ENCODE measurements around the gene RCAN3.
"Not testable (repeated sequence)": the region's sequence is repeated elsewhere in the genome, so short reads cannot be mapped to it uniquely, and the experiment has no call there.

RCAN3 gene

DNA sequence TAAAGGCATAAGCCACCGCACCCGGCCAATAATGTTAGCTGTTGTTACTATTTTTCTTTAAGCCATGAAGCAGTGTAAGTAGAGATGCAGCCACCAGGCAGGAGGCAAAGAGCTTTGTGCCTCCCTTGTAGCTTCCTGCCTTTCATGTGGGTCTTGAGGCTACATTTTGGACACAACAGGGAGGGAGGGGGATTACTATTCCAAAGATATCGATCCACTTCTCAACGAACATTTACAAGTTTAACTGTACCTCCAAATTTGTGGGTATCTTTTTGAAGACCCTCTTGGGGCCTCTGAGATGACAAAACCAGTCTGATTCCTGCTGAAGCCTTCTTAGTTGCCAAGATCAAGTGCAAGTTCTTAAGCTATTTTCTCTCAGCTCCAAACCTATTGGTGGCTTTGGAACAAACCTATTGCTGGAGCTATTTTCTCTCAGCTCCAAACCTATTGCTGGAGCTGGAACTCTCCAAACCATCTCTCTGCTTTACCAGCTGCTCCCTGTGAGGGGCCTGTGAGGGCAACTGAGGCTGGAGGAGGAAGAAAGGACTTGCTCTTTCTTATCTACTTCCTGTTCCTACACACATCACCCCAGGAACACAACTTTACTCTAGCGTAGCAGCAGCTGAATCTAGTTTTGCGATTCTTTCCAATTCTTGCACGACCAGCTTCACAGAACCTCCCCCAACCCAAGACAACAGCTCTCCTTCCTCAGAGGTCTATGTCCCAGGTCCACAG, 16.1 kb upstream of the RCAN3 start:
- no peak for DNase-seq

- DNase-seq: no peak
These were observed 15.2 kb upstream of the RCAN3 start for GRCh38 chr1:24487455-24487854.

DNA sequence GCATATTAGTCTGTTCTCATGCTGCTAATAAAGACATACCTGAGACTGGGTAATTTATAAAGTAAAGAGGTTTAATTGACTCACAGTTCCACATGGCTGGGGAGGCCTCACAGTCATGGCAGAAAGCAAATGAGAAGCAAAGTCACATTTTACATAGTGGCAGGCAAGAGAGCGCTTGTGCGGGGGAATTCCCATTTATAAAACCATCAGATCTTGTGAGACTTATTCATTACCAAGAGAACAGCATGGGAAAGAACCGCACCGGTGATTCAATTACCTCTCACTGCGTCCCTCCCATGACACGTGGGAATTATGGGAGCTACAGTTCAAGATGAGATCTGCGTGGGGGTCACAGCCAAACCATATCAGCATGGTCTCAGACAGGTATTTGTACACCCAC, 14.5 kb upstream of the RCAN3 start:
- DNase-seq: not testable (repeated sequence)

DNA sequence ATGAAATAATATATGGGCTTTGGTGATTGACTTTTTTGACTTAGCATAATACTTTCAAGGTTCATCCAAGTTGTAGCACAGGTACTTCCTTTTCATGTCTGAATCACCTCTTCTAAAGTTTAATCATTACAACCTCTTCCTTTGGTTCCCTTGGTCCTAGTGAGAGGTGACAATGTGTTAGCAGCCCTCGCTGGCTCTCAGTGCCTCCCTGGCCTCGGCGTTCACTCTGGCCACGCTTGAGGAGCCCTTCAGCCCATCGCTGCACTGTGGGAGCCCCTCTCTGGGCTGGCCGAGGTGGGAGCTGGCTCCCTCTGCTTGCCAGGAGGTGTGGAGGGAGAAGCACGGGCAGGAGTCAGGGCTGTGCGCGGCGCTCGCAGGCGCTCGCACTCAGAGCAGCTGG, 13.0 kb upstream of the RCAN3 start:
- no peak for DNase-seq

GRCh38 chr1:24490101-24490781, 12.4 kb upstream of the RCAN3 start:
- no peak for DNase-seq

GRCh38 chr1:24491577-24492360, 10.9 kb upstream of the RCAN3 start:
- no peak for DNase-seq

DNA sequence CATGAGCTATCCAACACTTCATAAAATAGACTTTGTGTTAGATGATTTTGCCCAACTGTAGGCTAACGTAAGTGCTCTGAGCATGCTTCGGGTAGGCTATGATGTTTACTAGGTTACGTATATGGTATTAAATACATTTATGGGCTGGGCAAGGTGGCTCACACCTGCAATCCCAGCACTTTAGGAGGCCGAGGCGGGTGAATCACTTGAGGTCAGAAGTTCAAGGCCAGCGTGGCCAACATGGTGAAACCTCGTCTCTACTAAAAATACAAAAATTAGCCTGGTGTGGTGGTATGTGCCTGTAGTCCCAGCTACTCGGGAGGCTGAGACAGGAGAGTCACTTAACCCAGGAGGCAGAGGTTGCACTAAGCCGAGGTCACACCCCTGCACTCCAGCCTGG, 9.7 kb upstream of the RCAN3 start:
- not testable (repeated sequence) for DNase-seq

DNA sequence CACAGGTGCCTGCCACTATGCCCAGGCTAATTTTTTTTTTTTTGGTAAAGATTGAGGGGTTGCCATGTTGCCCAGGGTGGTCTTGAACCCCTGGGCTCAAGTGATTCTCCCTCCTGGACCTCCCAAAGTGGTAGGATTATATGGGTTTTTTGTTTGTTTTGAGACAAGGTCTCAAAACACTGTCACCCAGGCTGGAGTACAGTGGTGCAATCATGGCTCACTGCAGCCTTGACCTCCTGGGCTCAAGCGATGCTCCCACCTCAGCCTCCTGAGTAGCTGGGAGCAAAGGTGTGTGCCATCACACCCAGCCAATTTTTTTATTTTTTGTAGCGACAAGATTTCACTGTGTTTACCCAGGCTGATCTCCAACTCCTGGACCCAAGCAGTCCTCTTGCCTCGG, 8.9 kb upstream of the RCAN3 start:
- DNase-seq: no peak

- no peak for DNase-seq
These were observed 4.0 kb upstream of the RCAN3 start for GRCh38 chr1:24498589-24498988.

GRCh38 chr1:24500448-24501048, 2.1 kb upstream of the RCAN3 start:
- DNase-seq: no peak

DNA sequence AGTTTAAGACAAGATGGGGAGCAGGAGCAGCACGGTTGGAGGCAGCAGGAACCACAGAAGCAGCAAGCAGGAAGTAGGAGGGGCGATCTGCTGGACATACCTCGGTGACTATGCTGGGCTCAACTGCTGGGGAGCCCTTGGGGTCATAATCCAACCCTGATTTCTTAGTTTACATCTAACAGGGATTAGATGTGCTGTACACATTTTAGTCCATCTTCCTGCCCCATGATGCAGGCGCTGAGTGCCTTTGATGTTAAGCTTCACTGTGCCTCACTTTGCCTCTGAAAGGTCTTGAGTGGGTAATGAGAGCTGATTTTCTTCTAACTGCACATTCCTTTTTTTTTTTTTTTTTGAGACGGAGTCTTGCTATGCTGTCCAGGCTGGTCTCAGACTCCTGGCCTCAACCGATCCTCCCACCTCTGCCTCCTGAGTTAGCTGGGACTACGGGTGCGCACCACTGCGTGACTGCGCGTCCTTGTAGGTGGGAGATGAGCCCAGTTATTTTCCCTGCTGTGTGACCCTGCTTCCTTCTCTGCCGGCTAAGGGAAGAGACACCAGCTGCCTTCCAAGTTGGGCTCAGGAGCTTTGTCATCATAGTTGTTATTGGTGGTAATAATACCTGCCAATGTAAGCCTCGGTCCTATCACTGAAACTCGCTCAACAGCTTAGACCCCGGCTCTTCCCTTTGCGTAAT, 1.1 kb upstream of the RCAN3 start:
- no peak for DNase-seq

DNA sequence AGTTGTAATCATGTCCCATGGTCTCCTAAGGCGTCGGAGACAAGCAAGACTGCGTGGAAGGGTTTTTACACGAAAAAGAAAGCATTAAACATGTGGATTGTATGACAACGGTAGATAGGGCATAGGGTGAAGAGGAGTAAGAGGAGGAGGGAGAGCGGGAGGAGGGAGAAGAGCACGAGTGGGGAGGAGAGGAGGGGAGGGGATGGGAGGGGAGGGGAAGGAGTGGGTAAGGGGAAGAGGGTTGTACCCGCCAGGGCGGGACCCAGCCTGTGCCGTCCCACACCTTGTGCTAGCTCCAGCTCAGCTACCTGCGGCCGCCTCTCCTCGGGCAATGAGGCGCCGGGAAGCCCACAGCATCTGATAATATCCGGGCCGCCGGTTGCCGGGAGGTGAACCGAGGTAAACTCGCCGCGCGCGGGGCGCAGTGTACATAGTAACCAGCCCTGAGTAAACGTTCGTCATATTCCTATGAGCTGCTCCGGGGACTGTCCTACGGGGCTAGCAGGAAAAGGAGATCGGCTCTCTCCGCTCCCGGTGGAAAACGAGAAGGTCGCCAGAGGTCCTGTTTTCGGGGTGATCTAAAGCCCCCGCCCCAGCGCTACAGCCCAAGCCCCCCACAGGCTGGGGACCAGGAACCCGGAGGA, 449 bp upstream of the RCAN3 start:
- DNase-seq: peak; percentile 51

- no peak for DNase-seq
These were observed 569 bp downstream of the RCAN3 start for GRCh38 chr1:24503059-24503751.

- no peak for DNase-seq
These were observed 1.4 kb downstream of the RCAN3 start for GRCh38 chr1:24503870-24504523.

GRCh38 chr1:24504560-24504959, 1.9 kb downstream of the RCAN3 start:
- no peak for DNase-seq

DNA sequence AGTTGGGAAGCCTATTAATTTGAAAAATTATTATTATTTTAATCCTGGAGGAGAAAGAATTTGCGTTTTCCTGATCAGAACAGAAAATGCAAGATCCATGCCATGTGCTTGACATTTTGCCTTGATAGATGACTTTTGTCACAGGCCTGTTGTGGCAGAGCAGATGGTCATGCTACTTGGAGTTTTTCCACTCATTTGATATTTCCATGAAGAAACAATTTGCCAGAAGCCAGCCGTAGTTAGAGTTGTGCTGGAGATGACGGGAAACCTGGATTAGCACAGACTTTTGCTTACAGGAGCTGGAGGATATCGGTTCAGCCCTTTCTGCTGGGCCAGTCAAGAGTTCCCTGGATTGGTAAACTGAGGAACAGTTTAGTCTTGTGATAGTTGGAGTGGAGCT, 3.2 kb downstream of the RCAN3 start:
- DNase-seq: no peak

- no peak for DNase-seq
These were observed 4.2 kb downstream of the RCAN3 start for GRCh38 chr1:24506691-24507381.

DNA sequence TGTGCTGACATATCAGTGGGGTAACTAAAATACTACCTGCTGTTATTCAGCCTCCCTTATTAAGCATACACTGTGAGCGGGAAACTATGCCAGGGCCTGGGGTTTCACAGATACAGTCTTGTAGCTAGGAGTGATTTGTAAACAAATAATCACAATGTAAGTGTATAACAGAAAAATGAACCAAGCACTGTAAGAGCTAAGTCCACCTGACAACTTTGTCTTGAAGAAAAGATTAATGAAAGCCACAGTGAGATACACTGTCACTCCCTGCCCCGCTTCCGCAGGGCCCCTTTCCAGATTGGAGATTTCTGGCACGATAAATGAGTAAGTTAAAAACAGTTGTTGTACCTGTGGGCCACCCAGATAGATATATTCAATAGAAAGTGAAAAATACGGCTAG, 4.8 kb downstream of the RCAN3 start:
- no peak for DNase-seq

- no peak for DNase-seq
These were observed 6.3 kb downstream of the RCAN3 start for GRCh38 chr1:24508911-24509310.

DNA sequence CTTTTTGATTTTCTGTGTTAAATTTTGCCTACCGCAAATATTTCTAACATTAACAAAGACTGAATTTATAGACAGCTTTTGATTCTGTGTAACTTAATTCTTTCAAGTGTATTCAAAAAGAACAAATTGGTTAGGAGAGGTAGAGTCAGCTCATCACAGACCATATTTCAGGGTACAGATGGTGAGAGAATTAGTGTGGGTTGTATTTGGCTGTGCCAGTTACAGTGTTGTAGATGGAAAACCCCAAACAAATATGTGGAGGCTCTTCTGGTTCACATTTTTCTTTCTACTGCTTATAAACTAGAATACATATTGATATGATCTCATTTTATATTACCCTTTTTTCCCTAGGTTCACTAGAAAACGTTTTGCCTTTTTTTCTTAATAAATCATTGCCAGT, 11.1 kb downstream of the RCAN3 start:
- DNase-seq: no peak

DNA sequence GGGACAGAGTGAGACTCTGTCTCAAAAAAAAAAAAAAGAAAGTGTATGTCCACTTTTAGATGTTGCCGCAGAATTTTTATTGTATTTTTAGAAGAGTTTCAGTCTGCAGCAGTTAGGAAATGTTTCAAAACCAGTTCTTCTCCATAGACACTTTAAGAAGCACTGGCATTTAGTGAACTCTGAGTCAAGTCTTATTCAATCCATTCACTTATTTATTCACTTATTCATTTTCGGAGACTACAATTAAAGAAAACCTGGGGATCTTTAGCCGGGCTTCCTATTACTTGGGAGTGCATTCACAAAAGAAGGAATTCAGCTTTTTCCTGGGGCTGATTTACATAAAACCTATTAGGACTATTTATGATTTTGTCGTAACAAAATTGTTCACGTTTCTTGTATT, 12.3 kb downstream of the RCAN3 start:
- no peak for DNase-seq

Measured in fibroblast of skin of right quadriceps (primary cell).